AG04449 (cell line): ENCODE data around the gene SCO1.
"Not testable (repeated sequence)": the region's sequence is repeated elsewhere in the genome, so short reads cannot be mapped to it uniquely, and the experiment has no call there.

Experiments
- CTCF ChIA-PET: fragments of 350-600 bp; formaldehyde crosslinking; extraction: SDS; loops from one replicate; lab custom pipeline; 2021; ENCODE audit warnings: antibody characterized with exemption; lab: Yijun Ruan, JAX
- POLR2A ChIA-PET: fragments of 400-600, 350-600 bp; formaldehyde crosslinking; extraction: SDS; loops from one replicate; lab custom pipeline; 2020; ENCODE audit warnings: antibody characterized with exemption, inconsistent platforms; lab: Yijun Ruan, JAX
- DNase-seq: peaks from one replicate; pipeline ENCODE4 v3.0.0-alpha.2; 2010; ENCODE audit warnings: low read depth, low spot score
- H3K4me3 ChIP-seq: 2 replicates; pipeline ENCODE4 v1.5.1; 2011; ENCODE audit warnings: low read depth, mild to moderate bottlenecking, control low read depth, low read length
- TF ChIP-seq, protein P1 (sequence below): IDR thresholded peaks from one replicate; pipeline ENCODE4 v1.5.1; 2011; ENCODE audit warnings: mild to moderate bottlenecking, moderate library complexity, low read length, control low read depth, inconsistent platforms; ENCODE audit not compliant: insufficient read depth; ENCODE audit errors: missing control alignments

Gene SCO1

DNA sequence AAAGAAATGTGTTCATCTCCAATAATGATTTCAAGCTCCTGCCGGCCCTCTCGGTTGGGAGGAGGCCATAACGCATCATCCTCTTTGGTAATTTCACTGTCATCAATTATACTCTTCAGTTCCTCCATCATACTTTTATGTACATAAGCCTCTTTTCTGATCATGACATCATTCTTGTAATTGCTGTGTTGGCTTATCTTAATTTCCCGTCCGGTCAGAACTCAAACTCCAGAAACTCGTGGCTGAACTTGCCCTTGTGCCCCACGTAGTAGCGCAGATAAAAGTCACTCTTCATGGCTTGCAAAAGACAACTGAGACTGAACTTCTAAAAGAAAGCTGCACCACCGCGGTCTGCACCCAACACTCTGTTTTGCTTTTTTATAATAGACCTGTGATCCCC is 18.9 kb upstream of the SCO1 start:
- ChIA-PET POLR2A (no interaction called here), CTCF (interaction anchor here (1.9 kb wide), 1 partner anchor 21 kb away, joined by 10 read pairs; no protein-coding TSS in a partner anchor)
- no peak overlapping the region for H3K4me3 ChIP-seq
- no peak for DNase-seq
- TF ChIP-seq, protein P1, sequence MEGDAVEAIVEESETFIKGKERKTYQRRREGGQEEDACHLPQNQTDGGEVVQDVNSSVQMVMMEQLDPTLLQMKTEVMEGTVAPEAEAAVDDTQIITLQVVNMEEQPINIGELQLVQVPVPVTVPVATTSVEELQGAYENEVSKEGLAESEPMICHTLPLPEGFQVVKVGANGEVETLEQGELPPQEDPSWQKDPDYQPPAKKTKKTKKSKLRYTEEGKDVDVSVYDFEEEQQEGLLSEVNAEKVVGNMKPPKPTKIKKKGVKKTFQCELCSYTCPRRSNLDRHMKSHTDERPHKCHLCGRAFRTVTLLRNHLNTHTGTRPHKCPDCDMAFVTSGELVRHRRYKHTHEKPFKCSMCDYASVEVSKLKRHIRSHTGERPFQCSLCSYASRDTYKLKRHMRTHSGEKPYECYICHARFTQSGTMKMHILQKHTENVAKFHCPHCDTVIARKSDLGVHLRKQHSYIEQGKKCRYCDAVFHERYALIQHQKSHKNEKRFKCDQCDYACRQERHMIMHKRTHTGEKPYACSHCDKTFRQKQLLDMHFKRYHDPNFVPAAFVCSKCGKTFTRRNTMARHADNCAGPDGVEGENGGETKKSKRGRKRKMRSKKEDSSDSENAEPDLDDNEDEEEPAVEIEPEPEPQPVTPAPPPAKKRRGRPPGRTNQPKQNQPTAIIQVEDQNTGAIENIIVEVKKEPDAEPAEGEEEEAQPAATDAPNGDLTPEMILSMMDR, result no peak

DNA sequence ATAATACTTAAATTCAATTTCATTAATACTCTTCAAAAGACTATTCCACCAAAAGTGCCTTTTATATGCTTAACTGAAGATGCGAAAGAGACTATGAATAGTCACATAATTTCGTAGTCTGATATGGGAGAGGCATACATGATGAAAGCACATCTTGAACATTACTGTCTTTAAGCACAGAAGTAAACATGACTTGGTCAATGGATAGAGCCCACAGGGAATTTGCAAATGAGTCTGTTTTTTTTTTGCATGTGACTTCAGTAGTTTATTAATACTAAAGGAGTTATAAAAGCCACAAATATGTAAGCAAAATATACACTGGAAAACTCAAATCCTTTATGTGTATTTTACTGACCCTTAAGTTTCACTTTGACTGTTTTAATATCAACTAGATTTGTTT is 16.0 kb upstream of the SCO1 start:
- CTCF ChIA-PET, result no interaction called here
- TF ChIP-seq, protein P1, result no peak
- DNase-seq, result no peak
- POLR2A ChIA-PET, result no interaction called here
- no peak overlapping the region for H3K4me3 ChIP-seq

DNA sequence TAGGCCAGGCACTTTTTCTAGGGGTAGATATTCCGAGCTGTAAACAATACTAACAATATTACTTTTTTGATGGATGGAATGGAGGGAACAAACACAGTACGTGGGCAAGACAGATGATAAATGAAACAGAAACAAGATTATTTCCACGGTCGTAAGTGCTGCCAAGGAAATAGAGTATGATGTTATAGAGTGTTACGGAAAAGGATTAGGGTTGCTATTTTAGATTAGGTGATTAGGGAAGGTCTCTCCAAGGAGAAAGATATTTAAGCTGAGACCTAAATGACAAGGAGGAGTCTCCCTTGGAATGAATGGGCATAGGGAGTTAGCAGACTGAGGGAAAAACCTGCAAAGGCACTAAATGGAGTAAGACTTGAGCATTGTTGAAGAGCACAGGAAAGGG is 8.4 kb upstream of the SCO1 start:
- TF ChIP-seq, protein P1, result no peak
- ChIA-PET CTCF (interaction anchor here (1.5 kb wide), 1 partner anchor 59 kb away, joined by 4 read pairs; no protein-coding TSS in a partner anchor), POLR2A (no interaction called here)
- no peak for DNase-seq
- no peak overlapping the region for H3K4me3 ChIP-seq

DNA sequence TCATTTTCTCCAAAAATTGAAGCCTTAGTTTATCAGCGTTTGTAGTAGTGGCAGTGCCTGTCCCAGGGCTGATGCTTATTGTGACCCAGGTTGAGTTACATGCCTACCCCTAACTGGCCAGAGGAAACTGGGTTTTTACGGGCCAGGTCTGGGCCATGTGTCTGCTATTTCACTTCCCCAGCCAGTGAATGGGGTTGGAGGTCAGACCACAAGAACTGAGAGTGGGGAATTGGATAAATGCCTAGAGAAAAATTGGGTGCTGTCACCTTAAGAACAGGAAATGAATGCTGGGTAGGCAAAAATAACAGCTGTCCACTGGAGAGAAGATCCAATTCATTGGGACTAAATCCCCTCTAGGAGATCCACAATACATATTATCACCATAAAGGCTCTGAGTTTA is 5.2 kb upstream of the SCO1 start:
- TF ChIP-seq, protein P1, result no peak
- CTCF ChIA-PET, result interaction anchor here (1.0 to 4.0 kb wide), 4 partner anchors 18 to 56 kb away, joined by 3 to 21 read pairs (median 4); partner anchors contain the start of gene TMEM220
- DNase-seq, result no peak
- no peak overlapping the region for H3K4me3 ChIP-seq
- POLR2A ChIA-PET, result interaction anchor here (1.0 kb wide), 1 partner anchor 12 kb away, joined by 3 read pairs; no protein-coding TSS in a partner anchor

DNA sequence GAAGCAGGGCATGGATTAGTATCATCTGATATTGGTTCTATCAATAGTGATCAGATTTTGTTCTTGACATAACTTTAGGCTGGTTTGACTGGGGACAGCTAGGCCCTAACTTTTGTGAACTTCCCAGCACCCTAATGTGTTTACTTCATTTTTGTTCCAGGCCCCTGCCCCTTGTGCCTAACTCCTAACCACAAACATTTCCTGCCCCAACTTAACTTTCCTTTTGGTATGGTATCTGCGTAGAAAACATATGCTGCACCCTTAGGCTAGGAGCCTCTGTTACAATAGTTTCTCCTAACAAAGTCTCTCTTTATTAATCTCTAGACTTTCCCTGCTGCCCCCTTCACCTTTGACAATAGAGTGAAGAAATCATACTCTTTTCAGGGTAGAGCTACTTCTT is 2.5 kb upstream of the SCO1 start:
- no peak for DNase-seq
- ChIA-PET POLR2A (no interaction called here), CTCF (interaction anchor here (0.9 to 4.0 kb wide), 4 partner anchors 12 to 53 kb away, joined by 3 to 21 read pairs (median 6); no protein-coding TSS in a partner anchor)
- TF ChIP-seq, protein P1, result no peak
- no peak overlapping the region for H3K4me3 ChIP-seq

DNA sequence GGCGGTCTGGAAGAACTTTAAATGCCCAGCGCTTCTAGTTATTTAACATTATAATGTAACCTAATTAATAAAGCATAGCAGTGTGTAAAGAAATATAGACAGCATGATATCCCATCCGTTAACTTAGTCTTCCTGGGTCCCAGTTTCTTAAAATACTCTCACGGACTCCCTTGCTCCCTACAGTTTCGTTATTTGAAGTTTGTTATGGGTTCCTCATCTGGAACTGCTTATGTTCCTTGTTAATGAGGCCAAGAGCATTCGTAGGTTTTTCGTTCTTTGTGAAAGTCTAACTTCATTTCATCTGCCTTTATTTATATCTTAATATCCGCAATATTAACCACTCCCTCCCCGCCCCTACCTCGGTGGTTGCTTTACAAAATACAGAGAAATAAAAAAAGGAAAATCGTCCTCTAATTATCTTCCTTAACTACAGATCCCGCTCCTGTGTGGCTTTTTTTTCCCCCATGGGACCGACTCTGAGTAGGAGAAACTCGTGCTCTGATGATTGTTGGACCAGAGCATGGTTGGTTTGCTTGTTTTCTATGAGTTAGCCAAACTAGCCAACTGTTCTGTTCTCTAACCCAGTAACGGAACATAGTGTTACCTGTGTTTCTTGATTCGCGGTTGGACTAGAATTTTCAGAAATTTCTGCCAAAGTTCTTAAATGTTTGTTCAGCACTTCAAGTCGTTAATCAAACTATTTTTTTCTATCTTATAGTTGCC is 924 bp upstream of the SCO1 start:
- CTCF ChIA-PET, result interaction anchor here (1.6 to 3.2 kb wide), 2 partner anchors 13 to 68 kb away, joined by 3 to 15 read pairs; no protein-coding TSS in a partner anchor
- no peak for DNase-seq
- H3K4me3 ChIP-seq, result peak overlapping the region; percentile 97
- TF ChIP-seq, protein P1, result no peak
- POLR2A ChIA-PET, result no interaction called here

DNA sequence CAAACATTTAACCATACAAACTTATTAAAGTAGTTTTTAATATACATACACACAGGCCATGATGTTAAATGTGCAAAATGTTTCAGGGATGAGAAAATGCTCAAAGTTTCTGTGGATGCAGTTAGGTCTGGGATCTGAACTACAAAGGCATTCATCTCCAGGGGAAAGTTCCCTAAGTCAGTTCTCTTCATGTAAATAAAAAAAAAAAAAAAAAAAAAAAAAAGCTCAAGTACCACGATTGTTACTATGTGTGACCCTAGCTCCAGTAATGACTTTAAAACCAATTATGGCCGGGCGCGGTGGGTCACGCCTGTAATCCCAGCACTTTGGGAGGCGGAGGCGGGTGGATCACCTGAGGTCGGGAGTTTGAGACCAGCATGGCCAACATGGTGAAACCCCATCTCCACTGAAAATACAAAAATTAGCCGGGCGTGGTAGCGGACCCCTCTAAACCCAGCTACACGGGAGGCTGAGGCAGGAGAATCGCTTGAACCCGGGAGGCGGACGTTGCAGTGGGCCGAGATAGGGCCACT is 1.4 kb downstream of the SCO1 start:
- ChIA-PET CTCF (interaction anchor here (0.7 to 6.8 kb wide), 8 partner anchors 12 to 79 kb away, joined by 3 to 95 read pairs (median 6); no protein-coding TSS in a partner anchor), POLR2A (interaction anchor here (0.5 kb wide), 1 partner anchor 40 kb away, joined by 3 read pairs; no protein-coding TSS in a partner anchor)
- not testable (repeated sequence) for DNase-seq
- peak overlapping the region; percentile 97 for H3K4me3 ChIP-seq
